Measurements from ENCODE around the gene CAPZA1.
"Not testable (repeated sequence)": the region's sequence is repeated elsewhere in the genome, so short reads cannot be mapped to it uniquely, and the experiment has no call there.

CAPZA1 gene

DNA sequence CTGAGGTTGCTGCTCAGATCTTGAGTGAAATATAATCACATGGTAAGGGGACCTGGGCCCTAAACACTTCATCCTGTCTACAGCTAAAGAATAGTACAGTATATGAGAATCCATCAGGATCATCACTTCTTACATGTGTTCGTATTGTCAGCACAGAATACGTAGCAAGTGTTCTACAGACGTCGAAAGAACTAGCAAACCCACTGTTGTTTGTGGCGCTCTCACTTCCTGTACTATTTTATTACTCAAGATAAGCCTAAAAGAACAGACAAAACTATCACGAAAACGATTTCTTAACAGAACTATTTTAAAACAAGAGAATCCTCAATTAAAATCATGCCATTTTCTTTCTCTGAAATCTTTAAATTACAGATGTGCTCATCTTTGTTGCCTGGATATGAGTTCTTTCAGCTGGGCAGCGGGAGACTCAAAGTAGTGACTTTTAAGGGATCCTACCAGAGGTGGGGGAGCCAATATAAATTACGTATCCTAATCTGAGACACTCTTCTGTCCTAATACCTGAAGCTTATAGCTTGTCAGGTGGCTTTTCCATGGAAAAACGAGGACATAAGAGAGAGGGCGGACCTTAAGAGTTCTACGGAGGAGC, 1.4 kb upstream of the CAPZA1 start:
- Histone ChIP-seq H3K36me3 (ENCODE audit: insufficient read depth, low read length) (no peaks in the 10 kb centered on the region), H3K9ac (ENCODE audit: low read depth, low read length) (peak overlapping the region; percentile 98), H3K9me3 (ENCODE audit: control insufficient read depth, insufficient read depth, low read length) (no peaks in the 10 kb centered on the region), H3K4me1 (ENCODE audit: insufficient read depth, low read length) (peaks cover 5% of the 10 kb centered on the region; the same call in 1 of the 2 replicates)

DNA sequence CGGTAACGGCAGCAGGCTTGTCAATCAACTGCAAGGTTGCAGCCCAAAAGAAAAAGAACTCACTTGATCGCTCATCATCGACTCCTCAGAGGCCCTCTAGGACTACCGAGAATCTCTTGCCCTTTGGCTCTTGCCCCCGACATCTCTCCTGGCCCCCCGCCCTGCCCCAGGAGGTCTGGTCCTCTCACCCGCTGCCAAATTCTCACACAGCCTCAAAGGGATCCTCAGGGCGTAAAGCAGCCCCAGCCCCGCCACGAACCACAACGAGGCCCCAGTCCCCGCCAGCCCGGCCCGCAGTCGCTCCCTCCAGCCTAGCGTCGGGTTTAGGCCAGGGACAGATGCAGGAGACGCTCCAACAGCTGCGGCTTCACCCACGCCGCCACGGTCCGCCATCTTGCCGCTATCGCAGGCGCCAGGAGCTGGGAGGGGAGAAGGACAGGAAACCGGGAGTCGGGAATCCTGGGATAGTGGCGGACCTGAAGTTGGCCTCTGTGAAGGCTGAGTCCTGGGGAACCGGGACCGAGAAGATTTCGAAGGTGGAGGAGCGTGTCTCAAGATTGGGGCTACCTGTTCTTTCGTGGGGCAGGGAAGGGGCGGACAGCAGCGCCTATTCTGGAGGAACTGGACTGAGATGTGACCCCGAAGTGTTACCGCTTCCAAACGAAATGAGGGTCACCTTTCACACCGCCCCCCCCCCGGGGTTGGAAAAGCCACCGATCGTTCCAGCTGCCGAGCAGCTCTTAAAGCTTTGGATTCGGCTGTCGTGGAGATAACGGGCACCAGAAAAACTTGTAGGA, 713 bp upstream of the CAPZA1 start, which contains the start of gene ST7L:
TSS of gene ST7L (minus strand) at position 421 of the 797 bp plus-strand sequence. CDS start at position 393, 28 bp downstream.
- H3K9ac ChIP-seq (ENCODE audit: low read depth, low read length), result peak within 1 kb of the TSS; percentile 98
- peaks cover 5% of the 10 kb centered on the region; the same call in 1 of the 2 replicates for H3K4me1 ChIP-seq (ENCODE audit: insufficient read depth, low read length)
- H3K9me3 ChIP-seq (ENCODE audit: control insufficient read depth, insufficient read depth, low read length), result no peaks in the 10 kb centered on the region
- no peaks in the 10 kb centered on the region for H3K36me3 ChIP-seq (ENCODE audit: insufficient read depth, low read length)

DNA sequence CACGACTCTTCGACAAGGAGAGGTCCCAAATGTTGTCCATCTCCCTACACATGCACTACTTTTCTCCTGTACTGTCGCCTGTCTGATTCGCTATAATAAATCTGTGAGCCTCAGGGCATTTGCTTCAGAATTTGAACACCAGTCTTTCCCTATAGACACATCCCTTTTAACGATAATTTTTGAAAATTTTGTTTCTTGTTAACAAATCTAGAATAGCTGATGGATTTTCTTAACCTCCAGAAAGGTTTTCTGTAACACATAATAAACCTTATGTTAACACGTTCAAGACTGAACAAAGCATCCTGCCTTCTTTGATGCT, 704 bp downstream of the CAPZA1 start:
- H3K36me3 ChIP-seq (ENCODE audit: insufficient read depth, low read length), result no peaks in the 10 kb centered on the region
- H3K9me3 ChIP-seq (ENCODE audit: control insufficient read depth, insufficient read depth, low read length), result no peaks in the 10 kb centered on the region
- peaks cover 5% of the 10 kb centered on the region; the same call in 1 of the 2 replicates for H3K4me1 ChIP-seq (ENCODE audit: insufficient read depth, low read length)
- peak overlapping the region; percentile 98 for H3K9ac ChIP-seq (ENCODE audit: low read depth, low read length)

DNA sequence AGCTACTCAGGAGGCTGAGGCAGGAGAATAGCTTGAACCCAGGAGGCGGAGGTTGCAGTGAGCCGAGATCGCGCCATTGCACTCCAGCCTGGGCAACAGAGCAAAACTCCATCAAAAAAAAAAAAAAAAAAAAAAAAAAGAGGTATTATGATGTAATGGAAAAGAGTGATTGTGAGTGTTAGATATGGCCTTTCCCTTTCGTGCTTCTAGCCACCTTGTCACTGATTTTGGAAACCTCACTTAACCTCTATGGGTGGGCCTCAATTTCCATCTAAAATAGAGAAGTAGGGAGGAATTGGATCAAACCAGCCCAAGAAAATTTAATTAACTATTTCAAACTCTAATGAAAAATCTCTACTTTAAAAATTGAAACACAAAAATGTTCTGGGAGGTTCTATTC, 4.9 kb downstream of the CAPZA1 start:
- not testable (repeated sequence) for H3K36me3 ChIP-seq (ENCODE audit: insufficient read depth, low read length); H3K9me3 ChIP-seq (ENCODE audit: control insufficient read depth, insufficient read depth, low read length); H3K9ac ChIP-seq (ENCODE audit: low read depth, low read length); H3K4me1 ChIP-seq (ENCODE audit: insufficient read depth, low read length)

DNA sequence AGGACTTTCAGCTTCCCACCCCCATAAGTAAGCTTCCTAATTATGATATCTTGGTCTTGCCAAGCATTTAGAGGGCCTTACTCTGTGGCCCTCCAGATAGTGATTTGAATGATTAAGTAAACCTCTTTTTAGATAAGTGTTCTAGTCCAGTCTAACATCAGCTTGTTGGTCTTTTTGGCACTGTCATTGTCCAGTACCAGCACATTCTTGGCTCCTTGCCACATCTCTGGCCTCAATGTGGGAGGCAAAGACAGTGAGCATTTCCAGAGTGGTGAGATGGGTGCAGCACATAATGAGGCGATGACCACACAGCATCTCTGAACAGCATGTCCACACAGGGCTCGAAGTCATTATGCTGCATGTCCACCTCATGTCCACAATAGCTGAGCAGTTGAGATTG, 6.1 kb downstream of the CAPZA1 start:
- no peak overlapping the region for H3K9ac ChIP-seq (ENCODE audit: low read depth, low read length)
- H3K4me1 ChIP-seq (ENCODE audit: insufficient read depth, low read length), result peaks cover 2% of the 10 kb centered on the region; the same call in 1 of the 2 replicates
- no peaks in the 10 kb centered on the region for H3K36me3 ChIP-seq (ENCODE audit: insufficient read depth, low read length)
- H3K9me3 ChIP-seq (ENCODE audit: control insufficient read depth, insufficient read depth, low read length), result no peaks in the 10 kb centered on the region

DNA sequence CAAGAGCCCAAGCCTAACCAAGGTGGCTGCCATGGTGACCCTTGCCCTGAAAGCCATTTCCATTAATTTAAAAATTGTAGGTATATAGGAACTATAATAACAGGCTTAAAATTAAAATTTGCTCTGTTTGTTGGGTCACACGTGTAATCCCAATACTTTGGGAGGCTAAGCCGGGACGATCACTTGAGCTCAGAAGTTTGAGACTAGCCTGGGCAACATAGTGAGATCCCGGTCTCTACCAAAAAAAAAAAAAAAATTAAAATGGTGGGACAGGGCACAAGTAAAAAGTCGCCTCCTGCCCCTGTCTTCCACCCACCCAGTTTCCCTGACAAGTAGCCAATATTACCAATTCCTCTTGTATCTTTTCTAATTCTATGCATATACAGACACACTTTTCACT, 6.6 kb downstream of the CAPZA1 start:
- H3K9me3 ChIP-seq (ENCODE audit: control insufficient read depth, insufficient read depth, low read length), result no peaks in the 10 kb centered on the region
- no peaks in the 10 kb centered on the region for H3K36me3 ChIP-seq (ENCODE audit: insufficient read depth, low read length)
- H3K9ac ChIP-seq (ENCODE audit: low read depth, low read length), result no peak overlapping the region
- H3K4me1 ChIP-seq (ENCODE audit: insufficient read depth, low read length), result no peaks in the 10 kb centered on the region

DNA sequence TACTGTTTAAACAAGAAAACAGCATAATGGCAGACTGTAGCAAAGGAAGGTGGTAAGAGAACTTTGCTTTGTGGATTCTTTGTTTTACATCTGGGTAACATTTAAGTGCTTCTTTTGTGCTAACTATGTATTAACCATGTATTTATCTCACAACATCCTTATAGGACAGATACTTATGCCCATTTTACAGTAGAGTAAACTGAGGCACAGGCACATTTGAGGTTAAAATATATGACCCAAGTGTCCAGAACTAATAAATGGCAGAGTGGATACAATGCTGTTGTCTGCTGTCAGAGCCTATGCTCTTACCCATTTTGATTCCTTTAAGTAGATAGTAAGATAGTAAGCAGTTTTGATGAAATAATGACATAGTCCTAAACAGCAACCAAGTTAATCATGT, 7.3 kb downstream of the CAPZA1 start:
- H3K4me1 ChIP-seq (ENCODE audit: insufficient read depth, low read length), result no peaks in the 10 kb centered on the region
- no peaks in the 10 kb centered on the region for H3K36me3 ChIP-seq (ENCODE audit: insufficient read depth, low read length)
- no peaks in the 10 kb centered on the region for H3K9me3 ChIP-seq (ENCODE audit: control insufficient read depth, insufficient read depth, low read length)
- H3K9ac ChIP-seq (ENCODE audit: low read depth, low read length), result no peak overlapping the region

DNA sequence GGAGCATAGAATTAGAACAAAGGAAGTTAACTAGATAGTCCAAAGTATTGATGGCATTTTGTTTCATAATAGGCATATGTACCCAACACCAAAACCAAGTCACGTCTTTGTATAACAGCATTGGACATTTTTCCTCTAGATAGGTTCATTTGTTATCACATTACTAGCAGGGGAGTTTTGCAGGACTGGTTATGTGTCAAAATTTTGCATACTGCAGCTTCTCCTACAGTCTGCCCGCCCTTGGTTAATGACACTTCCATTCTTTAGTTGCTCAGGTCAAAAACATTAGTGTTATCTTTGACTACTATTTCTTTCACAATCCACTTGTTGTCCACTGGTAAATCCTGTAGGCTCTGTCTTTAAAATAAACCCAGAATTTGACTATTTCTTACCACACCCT, 8.9 kb downstream of the CAPZA1 start:
- Histone ChIP-seq H3K9me3 (ENCODE audit: control insufficient read depth, insufficient read depth, low read length) (no peaks in the 10 kb centered on the region), H3K36me3 (ENCODE audit: insufficient read depth, low read length) (no peaks in the 10 kb centered on the region), H3K4me1 (ENCODE audit: insufficient read depth, low read length) (no peaks in the 10 kb centered on the region), H3K9ac (ENCODE audit: low read depth, low read length) (no peak overlapping the region)

DNA sequence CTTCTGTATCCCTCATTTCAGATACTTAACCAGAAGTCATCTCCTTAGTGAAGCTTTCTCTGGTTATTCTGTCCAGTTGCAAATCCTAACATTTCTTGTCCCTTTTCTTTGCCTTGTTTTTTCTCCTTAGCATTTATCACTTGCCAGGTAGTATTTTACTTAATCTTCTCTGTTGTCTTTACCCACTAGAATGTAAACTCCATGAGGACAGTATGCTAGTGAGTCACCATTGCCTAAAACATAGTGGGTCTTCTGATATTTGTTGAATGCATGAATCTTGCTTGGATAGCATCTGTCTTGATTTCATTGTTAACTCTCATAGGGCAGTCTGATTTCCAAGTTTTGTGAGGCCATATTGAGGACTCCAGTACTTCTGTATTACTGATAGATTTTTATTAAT, 9.6 kb downstream of the CAPZA1 start:
- H3K36me3 ChIP-seq (ENCODE audit: insufficient read depth, low read length), result no peaks in the 10 kb centered on the region
- no peaks in the 10 kb centered on the region for H3K9me3 ChIP-seq (ENCODE audit: control insufficient read depth, insufficient read depth, low read length)
- no peaks in the 10 kb centered on the region for H3K4me1 ChIP-seq (ENCODE audit: insufficient read depth, low read length)
- H3K9ac ChIP-seq (ENCODE audit: low read depth, low read length), result no peak overlapping the region

DNA sequence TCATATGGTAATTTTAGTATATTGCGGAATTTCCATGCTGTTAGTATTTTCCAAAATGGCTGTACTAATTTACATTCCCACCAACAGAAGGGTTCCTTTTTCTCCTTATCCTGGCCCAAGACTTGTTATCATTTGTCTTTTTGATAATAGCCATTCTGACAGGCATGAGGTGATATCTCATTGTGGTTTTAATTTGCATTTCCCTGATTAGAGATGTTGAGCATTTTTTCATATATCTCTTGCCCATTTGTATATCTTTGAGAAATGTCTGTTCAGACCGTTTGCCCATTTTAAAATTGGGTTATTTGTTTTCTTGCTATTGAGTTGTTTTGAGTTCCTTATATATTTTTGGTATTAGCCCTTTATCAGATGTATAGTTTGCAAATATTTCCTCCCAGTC, 14.0 kb downstream of the CAPZA1 start:
- H3K4me1 ChIP-seq (ENCODE audit: insufficient read depth, low read length), result no peaks in the 10 kb centered on the region
- no peaks in the 10 kb centered on the region for H3K9me3 ChIP-seq (ENCODE audit: control insufficient read depth, insufficient read depth, low read length)
- H3K36me3 ChIP-seq (ENCODE audit: insufficient read depth, low read length), result no peaks in the 10 kb centered on the region
- H3K9ac ChIP-seq (ENCODE audit: low read depth, low read length), result no peak overlapping the region

DNA sequence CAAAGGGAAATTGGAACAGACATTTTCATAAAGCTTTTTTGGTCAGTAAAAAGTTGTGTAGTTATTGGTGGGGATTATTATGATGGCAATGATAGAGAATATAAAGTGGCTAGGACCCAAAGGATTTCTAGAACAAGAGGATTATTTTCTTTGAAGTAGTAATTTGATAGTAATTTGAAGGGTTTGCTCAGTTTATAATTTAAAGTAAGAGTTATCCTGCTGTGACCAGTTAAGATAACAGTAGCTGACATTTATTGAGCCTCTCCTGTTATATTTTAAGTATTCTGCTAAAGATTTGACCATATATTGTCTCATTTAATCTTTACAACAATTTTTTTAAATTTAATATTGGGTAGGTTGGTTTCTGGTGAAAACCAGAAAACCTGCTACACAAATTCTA, 14.7 kb downstream of the CAPZA1 start:
- Histone ChIP-seq H3K9ac (ENCODE audit: low read depth, low read length) (no peak overlapping the region), H3K4me1 (ENCODE audit: insufficient read depth, low read length) (no peaks in the 10 kb centered on the region), H3K9me3 (ENCODE audit: control insufficient read depth, insufficient read depth, low read length) (no peaks in the 10 kb centered on the region), H3K36me3 (ENCODE audit: insufficient read depth, low read length) (no peaks in the 10 kb centered on the region)

DNA sequence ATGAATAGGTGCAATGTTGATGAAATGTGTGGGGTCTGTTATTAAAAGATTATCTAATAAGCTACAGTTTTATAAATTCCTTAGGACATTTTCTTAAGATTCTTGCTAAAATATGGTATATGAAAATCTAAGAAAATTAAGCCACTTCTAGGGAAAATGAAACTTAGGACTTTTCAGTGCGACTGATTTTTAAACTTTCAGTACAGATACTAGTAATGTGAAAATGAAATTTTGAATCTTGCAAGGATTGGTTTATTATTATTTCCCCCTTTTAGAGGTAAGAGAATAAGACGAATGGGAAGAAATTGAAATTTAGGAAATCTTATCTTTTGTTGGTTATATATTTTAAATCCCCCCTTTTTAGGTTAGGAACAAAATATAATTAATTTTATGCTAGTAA, 16.4 kb downstream of the CAPZA1 start:
- Histone ChIP-seq H3K4me1 (ENCODE audit: insufficient read depth, low read length) (no peaks in the 10 kb centered on the region), H3K9me3 (ENCODE audit: control insufficient read depth, insufficient read depth, low read length) (no peaks in the 10 kb centered on the region), H3K9ac (ENCODE audit: low read depth, low read length) (no peak overlapping the region), H3K36me3 (ENCODE audit: insufficient read depth, low read length) (no peaks in the 10 kb centered on the region)

DNA sequence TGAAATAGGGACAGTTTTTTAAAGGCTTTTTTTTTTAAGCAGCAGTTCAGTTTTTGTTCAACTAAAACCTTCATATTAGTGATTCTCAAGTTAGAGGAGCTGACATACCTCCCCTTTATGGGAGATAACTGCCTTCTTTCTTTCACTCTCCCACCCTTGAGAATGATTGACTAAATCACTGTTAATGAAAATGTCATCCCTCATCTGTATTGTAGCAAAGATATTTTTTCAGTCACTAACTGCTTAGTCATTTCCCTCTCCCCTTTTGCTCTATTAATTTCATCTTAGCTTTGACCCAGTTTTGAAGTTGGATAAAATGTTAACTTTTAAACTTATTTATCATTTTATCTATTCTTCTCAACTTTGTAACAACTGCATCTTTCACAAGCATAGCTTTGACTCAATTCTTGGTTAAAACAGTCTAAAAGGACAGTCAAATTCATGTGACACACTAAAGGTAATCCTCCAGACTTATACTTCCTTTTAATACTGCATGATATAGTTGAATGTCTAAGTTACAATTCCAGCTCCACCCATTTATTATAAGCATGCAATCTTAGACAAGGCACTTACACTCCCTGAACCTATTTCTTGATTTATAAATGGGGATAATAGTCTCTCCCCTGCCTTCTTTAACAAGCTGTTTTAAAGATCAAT, 17.1 kb downstream of the CAPZA1 start:
- no peaks in the 10 kb centered on the region for H3K36me3 ChIP-seq (ENCODE audit: insufficient read depth, low read length)
- no peak overlapping the region for H3K9ac ChIP-seq (ENCODE audit: low read depth, low read length)
- H3K9me3 ChIP-seq (ENCODE audit: control insufficient read depth, insufficient read depth, low read length), result no peaks in the 10 kb centered on the region
- H3K4me1 ChIP-seq (ENCODE audit: insufficient read depth, low read length), result no peaks in the 10 kb centered on the region

DNA sequence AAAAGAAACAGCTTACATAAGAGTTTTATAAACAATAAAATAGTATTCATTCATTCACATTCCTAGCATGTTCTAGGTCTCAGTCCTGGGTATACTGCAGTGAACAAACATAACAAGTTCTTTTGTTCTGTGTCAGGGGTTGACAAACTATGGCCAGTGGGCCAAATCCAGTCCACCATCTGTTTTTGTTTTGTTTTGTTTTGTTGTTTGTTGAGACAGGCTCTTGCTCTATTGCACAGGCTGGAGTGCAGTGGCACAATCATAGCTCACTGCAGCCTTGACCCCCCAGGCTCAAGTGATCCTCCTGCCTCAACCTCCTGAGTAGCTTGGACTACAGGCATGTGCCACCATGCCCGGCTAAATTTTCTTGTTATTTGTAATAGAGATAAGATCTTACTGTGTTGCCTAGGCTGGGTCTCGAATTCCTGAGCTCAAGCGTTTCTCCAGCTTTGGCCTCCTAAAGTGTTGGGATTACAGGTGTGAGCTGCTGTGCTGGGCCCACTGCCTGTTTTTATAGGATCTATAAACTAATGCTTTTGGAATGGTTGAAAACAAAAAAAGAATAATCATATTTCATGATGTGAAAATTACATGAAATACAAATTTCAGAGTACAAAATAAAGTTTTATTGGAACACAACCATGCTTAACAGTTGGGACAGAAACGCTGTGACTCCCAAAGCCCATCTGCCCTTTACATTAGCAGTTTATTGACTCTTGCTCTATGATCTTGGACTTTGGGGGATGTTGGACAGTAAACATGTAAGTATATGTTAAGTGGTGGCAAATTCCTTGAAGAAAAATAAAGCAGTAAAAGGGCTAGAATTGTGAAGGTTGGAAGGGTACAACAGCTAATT, 17.9 kb downstream of the CAPZA1 start:
- Histone ChIP-seq H3K9ac (ENCODE audit: low read depth, low read length) (no peak overlapping the region), H3K36me3 (ENCODE audit: insufficient read depth, low read length) (no peaks in the 10 kb centered on the region), H3K4me1 (ENCODE audit: insufficient read depth, low read length) (no peaks in the 10 kb centered on the region), H3K9me3 (ENCODE audit: control insufficient read depth, insufficient read depth, low read length) (no peaks in the 10 kb centered on the region)
